IMR-90 (cell line): ENCODE results near the gene TCF12. TPM values are rescaled to one million over a fixed set of nuclear protein-coding genes. Genes with fewer than 3 reads are reported as not detected.

Experiments
- ATAC-seq: fragments of 200-7000 bp; cut with Tn5 transposase; 2 replicates; pipeline ENCODE4 v1.9.1; 2020; ENCODE audit warnings: low read depth, mild to moderate bottlenecking, moderate library complexity
- BruUV-seq: library from RNA; stranded (reverse); fragments of 400-500 nt; replicated peaks from 2 replicates; lab custom pipeline; 2021; lab: Mats Ljungman, UMichigan
- CTCF ChIA-PET: fragments of 300-600 bp; formaldehyde crosslinking; extraction: SDS; loops from one replicate; lab custom pipeline; 2021; ENCODE audit warnings: antibody characterized with exemption; lab: Yijun Ruan, JAX
- POLR2A ChIA-PET: fragments of 300-600 bp; sonication (Branson Sonifier 250); formaldehyde crosslinking; loops from one replicate; lab custom pipeline; 2022; ENCODE audit warnings: antibody characterized with exemption; ENCODE audit not compliant: unreplicated experiment; lab: Charles Lee
- DNase-seq: peaks from one replicate; pipeline ENCODE4 v3.0.0; 2013
- H2AFZ ChIP-seq: replicated peaks from 2 replicates; pipeline ENCODE3; 2013; ENCODE audit warnings: low read length, mild to moderate bottlenecking; ENCODE audit not compliant: poor library complexity
- H2AK5ac ChIP-seq: 2 replicates; pipeline ENCODE4 v1.6.1; 2013; ENCODE audit warnings: low read depth, low read length, inconsistent platforms
- H2AK9ac ChIP-seq: replicated peaks from 2 replicates; pipeline ENCODE3; 2013; ENCODE audit warnings: mild to moderate bottlenecking, low read depth, low read length, moderate library complexity; ENCODE audit not compliant: poor library complexity
- H2BK120ac ChIP-seq: 2 replicates; pipeline ENCODE4 v1.6.1; 2013; ENCODE audit warnings: low read depth, low read length, inconsistent platforms
- H2BK15ac ChIP-seq: 3 replicates; pipeline ENCODE4 v1.6.1; 2013; ENCODE audit warnings: low read depth, low read length, inconsistent platforms
- H2BK20ac ChIP-seq: 2 replicates; pipeline ENCODE4 v1.6.1; 2013; ENCODE audit warnings: low read depth, mild to moderate bottlenecking, inconsistent platforms, low read length, moderate library complexity
- H2BK5ac ChIP-seq: 2 replicates; pipeline ENCODE4 v1.6.1; 2013; ENCODE audit warnings: mild to moderate bottlenecking, low read depth, low read length, inconsistent platforms; ENCODE audit not compliant: poor library complexity, severe bottlenecking
- H3K14ac ChIP-seq: replicated peaks from 2 replicates; pipeline ENCODE4 v1.6.1; 2013; ENCODE audit warnings: low read depth, low read length, inconsistent platforms
- H3K18ac ChIP-seq: 2 replicates; pipeline ENCODE4 v1.6.1; 2013; ENCODE audit warnings: low read depth, low read length, control low read depth
- H3K23ac ChIP-seq: 2 replicates; pipeline ENCODE4 v1.6.1; 2013; ENCODE audit warnings: low read depth, low read length, inconsistent platforms
- H3K27ac ChIP-seq: 2 replicates; pipeline ENCODE4 v1.5.1; 2013; ENCODE audit warnings: mild to moderate bottlenecking, control low read depth, low read length; ENCODE audit not compliant: insufficient read depth
- H3K27me3 ChIP-seq: 2 replicates; pipeline ENCODE4 v1.6.1; 2013; ENCODE audit warnings: low read length; ENCODE audit not compliant: control insufficient read depth, insufficient read depth
- H3K36me3 ChIP-seq: 2 replicates; pipeline ENCODE4 v1.6.1; 2013; ENCODE audit warnings: low read length, mixed read lengths; ENCODE audit not compliant: control insufficient read depth, insufficient read depth
- H3K4ac ChIP-seq: 2 replicates; pipeline ENCODE4 v1.6.1; 2013; ENCODE audit warnings: low read depth, low read length, inconsistent platforms
- H3K4me1 ChIP-seq: 2 replicates; pipeline ENCODE4 v1.6.1; 2013; ENCODE audit warnings: low read length, mixed read lengths; ENCODE audit not compliant: control insufficient read depth, insufficient read depth
- H3K4me2 ChIP-seq: 2 replicates; pipeline ENCODE4 v1.6.1; 2013; ENCODE audit warnings: low read depth, mild to moderate bottlenecking, control low read depth, low read length, moderate library complexity
- H3K4me3 ChIP-seq: 2 replicates; pipeline ENCODE4 v1.5.1; 2013; ENCODE audit warnings: low read depth, mild to moderate bottlenecking, control low read depth, low read length, moderate library complexity; ENCODE audit not compliant: insufficient read depth
- H3K56ac ChIP-seq: 2 replicates; pipeline ENCODE4 v1.6.1; 2013; ENCODE audit warnings: low read length, inconsistent platforms; ENCODE audit not compliant: insufficient read depth; ENCODE audit errors: extremely low read depth
- H3K79me1 ChIP-seq, 2 experiments: 2 replicates each; pipeline ENCODE4 v1.6.1; 2013; ENCODE audit warnings: low read length in 2 of 2, inconsistent platforms in 1 of 2, low read depth in 1 of 2
- H3K9ac ChIP-seq: 2 replicates; pipeline ENCODE4 v1.6.1; 2013; ENCODE audit warnings: low read depth, low read length, control low read depth
- H3K9me1 ChIP-seq: 2 replicates; pipeline ENCODE4 v1.6.1; 2013; ENCODE audit warnings: low read length, inconsistent platforms; ENCODE audit not compliant: insufficient read depth
- H3K9me3 ChIP-seq: 2 replicates; pipeline ENCODE4 v1.6.1; 2013; ENCODE audit warnings: low read length; ENCODE audit not compliant: control insufficient read depth, insufficient read depth
- H4K20me1 ChIP-seq: 2 replicates; pipeline ENCODE4 v1.6.1; 2013; ENCODE audit warnings: low read length, inconsistent platforms; ENCODE audit not compliant: insufficient read depth
- H4K5ac ChIP-seq: 2 replicates; pipeline ENCODE4 v1.6.1; 2013; ENCODE audit warnings: mild to moderate bottlenecking, low read depth, low read length, control low read depth
- H4K8ac ChIP-seq, 2 experiments: 2 replicates each; pipeline ENCODE4 v1.6.1; 2013; ENCODE audit warnings: low read depth in 2 of 2, low read length in 2 of 2, control low read depth in 1 of 2, inconsistent platforms in 1 of 2
- H4K91ac ChIP-seq: 2 replicates; pipeline ENCODE4 v1.6.1; 2013; ENCODE audit warnings: low read depth, low read length, inconsistent platforms; ENCODE audit not compliant: insufficient read depth
- BHLHE40 ChIP-seq: fragments of 150-350 bp; IDR thresholded peaks from 2 replicates; pipeline ENCODE4 v1.6.1; 2016; ENCODE audit warnings: mild to moderate bottlenecking, low read depth, low read length
- CHD1 ChIP-seq: IDR thresholded peaks from 2 replicates; pipeline ENCODE4 v1.6.1; 2012; ENCODE audit warnings: low read depth, low read length, improper control_type of control experiment
- FOS ChIP-seq: fragments of 150-350 bp; IDR thresholded peaks from 2 replicates; pipeline ENCODE4 v1.6.1; 2016; ENCODE audit warnings: low read depth, low read length
- MAFK ChIP-seq: IDR thresholded peaks from 2 replicates; pipeline ENCODE4 v1.6.1; 2012; ENCODE audit warnings: low read depth, low read length, improper control_type of control experiment
- MAZ ChIP-seq: IDR thresholded peaks from 2 replicates; pipeline ENCODE4 v1.6.1; 2012; ENCODE audit warnings: low read depth, mild to moderate bottlenecking, low read length, improper control_type of control experiment, moderate library complexity, borderline replicate concordance
- MXI1 ChIP-seq: IDR thresholded peaks from 2 replicates; pipeline ENCODE4 v1.6.1; 2012; ENCODE audit warnings: low read depth, mild to moderate bottlenecking, low read length, moderate library complexity, borderline replicate concordance
- NFE2L2 ChIP-seq: fragments of 150-350 bp; IDR thresholded peaks from 2 replicates; pipeline ENCODE4 v1.6.1; 2016; ENCODE audit warnings: low read depth, mild to moderate bottlenecking, low read length
- POLR2A ChIP-seq: IDR thresholded peaks from 2 replicates; pipeline ENCODE4 v1.6.1; 2012; ENCODE audit warnings: mild to moderate bottlenecking, low read depth, low read length
- RAD21 ChIP-seq: IDR thresholded peaks from 2 replicates; pipeline ENCODE4 v1.6.1; 2012; ENCODE audit warnings: low read length, improper control_type of control experiment
- RCOR1 ChIP-seq: IDR thresholded peaks from 2 replicates; pipeline ENCODE4 v1.6.1; 2012; ENCODE audit warnings: mild to moderate bottlenecking, low read length, improper control_type of control experiment; ENCODE audit not compliant: insufficient replicate concordance
- RFX5 ChIP-seq: IDR thresholded peaks from 2 replicates; pipeline ENCODE4 v1.8.0; 2012; ENCODE audit warnings: low read depth, mild to moderate bottlenecking, low read length, moderate library complexity
- SMC3 ChIP-seq: fragments of 150-350 bp; IDR thresholded peaks from 2 replicates; pipeline ENCODE4 v1.6.1; 2016; ENCODE audit warnings: low read depth, mild to moderate bottlenecking, antibody characterized with exemption, low read length, moderate library complexity
- WGBS, 2 experiments: methylation state at CpG; one replicate each; pipeline versions ENCODE4 v1.1.5 to v1.1.7; 2013; ENCODE audit warnings: missing lambda C conversion rate in 2 of 2; ENCODE audit not compliant: insufficient read length in 1 of 2; ENCODE audit errors: extremely low coverage in 2 of 2; 5-methylcytosine and 5-hydroxymethylcytosine counted together
- dilution Hi-C: fragments of 300-500 bp; cut with HindIII; formaldehyde crosslinking; loops from one replicate; pipeline ENCODE4 v1.14.3; 2018; ENCODE audit warnings: low sequenced_read_pairs; ENCODE audit not compliant: unreplicated experiment
- in situ Hi-C: fragments of 300-500 bp; cut with MboI; formaldehyde crosslinking; loops from 3 replicates; pipeline ENCODE4 v1.14.3; 2019; ENCODE audit warnings: low sequenced_read_pairs, inconsistent platforms, mixed read lengths
- intact Hi-C: fragments of 100-400 bp; cut with micrococcal nuclease; formaldehyde crosslinking; loops from 2 replicates; pipeline ENCODE4 v1.10.0; 2022
- polyA plus RNA-seq, 3 experiments: library from polyadenylated mRNA; depleted of rRNA; stranded (reverse); fragments of >200 nt; gene quantifications; 2 replicates each; pipeline ENCODE4 v1.2.3, GENCODE V29; 2012; ENCODE audit warnings: low replicate concordance in 1 of 3
- total RNA-seq: library from RNA; depleted of rRNA; stranded (reverse); fragments of >200 nt; gene quantifications from 2 replicates; pipeline ENCODE4 v1.2.3, GENCODE V29; 2012
- TF ChIP-seq, protein P1 (sequence below): conservative IDR thresholded peaks from 2 replicates; pipeline ENCODE4 v1.5.1; 2012; ENCODE audit warnings: mild to moderate bottlenecking, low read depth, low read length, improper control_type of control experiment
- TF ChIP-seq, protein P2 (sequence below): fragments of 150-350 bp; IDR thresholded peaks from 2 replicates; pipeline ENCODE4 v1.6.1; 2017; ENCODE audit warnings: mild to moderate bottlenecking, antibody characterized with exemption, low read length, low read depth
- TF ChIP-seq, protein P3 (sequence below): fragments of 150-350 bp; IDR thresholded peaks from 2 replicates; pipeline ENCODE4 v1.6.1; 2016; ENCODE audit warnings: low read depth, mild to moderate bottlenecking, low read length, moderate library complexity, borderline replicate concordance

TCF12 gene
- total and polyA plus RNA-seq, 2 of the 4 experiments (the other 2 are of a cell fraction), result 79.4 to 160 TPM

DNA sequence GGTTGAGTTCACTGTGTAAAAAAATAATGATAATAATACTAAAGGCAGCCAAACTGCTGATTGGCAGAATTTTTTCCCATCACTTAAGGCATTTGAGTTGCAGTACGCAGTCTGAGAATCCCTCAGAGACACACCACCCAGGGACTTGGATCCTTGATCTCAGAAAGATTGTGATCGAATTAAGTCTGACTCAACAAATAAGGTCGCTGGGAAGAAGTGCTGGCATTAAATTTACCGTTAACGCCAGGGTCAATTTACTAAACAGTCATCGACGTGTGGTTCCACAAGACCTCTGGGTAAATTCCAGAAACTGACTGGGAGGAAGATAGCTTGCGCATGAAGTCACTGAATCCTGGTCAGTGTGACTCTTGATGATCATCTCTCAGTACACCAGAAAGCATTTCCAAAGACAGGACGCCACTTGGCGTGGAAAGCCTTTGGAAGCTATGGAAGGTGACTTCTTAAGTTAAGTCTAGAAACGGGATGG lies 409.6 kb downstream of the TCF12 start:
- in situ Hi-C loops (no loop called here), dilution Hi-C loops (loop anchor here (25.0 kb wide), 1 partner anchor 209 kb away; no protein-coding TSS in a partner anchor), intact Hi-C loops (loop anchor here (5.0 kb wide), 2 partner anchors 106 to 176 kb away; no protein-coding TSS in a partner anchor)
- H3K18ac ChIP-seq, result peak overlapping the region; percentile 31; the same call in 1 of the 2 replicates
- H4K91ac ChIP-seq, result peak overlapping the region; percentile 75
- peaks cover 10% of the 10 kb centered on the region for H3K9me1 ChIP-seq
- H3K14ac ChIP-seq, result peak overlapping the region; percentile 61
- H2BK120ac ChIP-seq, result peak overlapping the region; percentile 83
- peak; percentile 88 for ATAC-seq
- peak overlapping the region; percentile 88 for H2BK5ac ChIP-seq
- H3K79me1 ChIP-seq, result no peaks in the 10 kb centered on the region
- H3K56ac ChIP-seq, result peak overlapping the region; percentile 72
- H2BK20ac ChIP-seq, result peak overlapping the region; percentile 74
- H3K4me2 ChIP-seq, result peak overlapping the region; percentile 72; the same call in 1 of the 2 replicates
- peak overlapping the region; percentile 12 for H2AK9ac ChIP-seq
- H4K20me1 ChIP-seq, result no peaks in the 10 kb centered on the region
- no TSS peak for BruUV-seq
- H3K23ac ChIP-seq, result peak overlapping the region; percentile 53; the same call in 1 of the 2 replicates
- peak; percentile 99 for DNase-seq
- POLR2A ChIA-PET, result no interaction called here
- CTCF ChIA-PET, result interaction anchor here (0.9 to 1.3 kb wide), 2 partner anchors 39 to 204 kb away, joined by 3 read pairs; no protein-coding TSS in a partner anchor
- no peaks in the 10 kb centered on the region for H3K9me3 ChIP-seq
- H4K5ac ChIP-seq, result 0 out of 2 replicates have a peak overlapping the region, but pooled peaks have one; percentile 35
- H3K4ac ChIP-seq, result peak overlapping the region; percentile 74
- peak overlapping the region; percentile 46; the same call in 2 of the 3 replicates for H2BK15ac ChIP-seq
- no peaks in the 10 kb centered on the region for H3K36me3 ChIP-seq
- no peak overlapping the region for H2AK5ac ChIP-seq
- H4K8ac ChIP-seq, result peak overlapping the region; percentile 12 to 65; a peak in 2 of 4 replicates
- no peak overlapping the region for H3K9ac ChIP-seq
- H3K4me3 ChIP-seq, result no peak overlapping the region; the same call in 1 of the 2 replicates
- peak overlapping the region; percentile 67 for H2AFZ ChIP-seq
- H3K4me1 ChIP-seq, result peaks cover 4% of the 10 kb centered on the region
- H3K27ac ChIP-seq, result peak overlapping the region; percentile 38
- no peaks in the 10 kb centered on the region for H3K27me3 ChIP-seq
- WGBS, 2 experiments, result 4% methylated on average over 5 of the region's 11 CpGs; no CpG with 5 or more reads in 1 of the 2 experiments
- TF ChIP-seq MXI1, result no peak
- no peak for TF ChIP-seq RAD21
- TF ChIP-seq, protein P1, sequence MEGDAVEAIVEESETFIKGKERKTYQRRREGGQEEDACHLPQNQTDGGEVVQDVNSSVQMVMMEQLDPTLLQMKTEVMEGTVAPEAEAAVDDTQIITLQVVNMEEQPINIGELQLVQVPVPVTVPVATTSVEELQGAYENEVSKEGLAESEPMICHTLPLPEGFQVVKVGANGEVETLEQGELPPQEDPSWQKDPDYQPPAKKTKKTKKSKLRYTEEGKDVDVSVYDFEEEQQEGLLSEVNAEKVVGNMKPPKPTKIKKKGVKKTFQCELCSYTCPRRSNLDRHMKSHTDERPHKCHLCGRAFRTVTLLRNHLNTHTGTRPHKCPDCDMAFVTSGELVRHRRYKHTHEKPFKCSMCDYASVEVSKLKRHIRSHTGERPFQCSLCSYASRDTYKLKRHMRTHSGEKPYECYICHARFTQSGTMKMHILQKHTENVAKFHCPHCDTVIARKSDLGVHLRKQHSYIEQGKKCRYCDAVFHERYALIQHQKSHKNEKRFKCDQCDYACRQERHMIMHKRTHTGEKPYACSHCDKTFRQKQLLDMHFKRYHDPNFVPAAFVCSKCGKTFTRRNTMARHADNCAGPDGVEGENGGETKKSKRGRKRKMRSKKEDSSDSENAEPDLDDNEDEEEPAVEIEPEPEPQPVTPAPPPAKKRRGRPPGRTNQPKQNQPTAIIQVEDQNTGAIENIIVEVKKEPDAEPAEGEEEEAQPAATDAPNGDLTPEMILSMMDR, result no peak
- TF ChIP-seq POLR2A, result peak; percentile 23; the same call in 1 of the 2 replicates
- TF ChIP-seq, protein P2, sequence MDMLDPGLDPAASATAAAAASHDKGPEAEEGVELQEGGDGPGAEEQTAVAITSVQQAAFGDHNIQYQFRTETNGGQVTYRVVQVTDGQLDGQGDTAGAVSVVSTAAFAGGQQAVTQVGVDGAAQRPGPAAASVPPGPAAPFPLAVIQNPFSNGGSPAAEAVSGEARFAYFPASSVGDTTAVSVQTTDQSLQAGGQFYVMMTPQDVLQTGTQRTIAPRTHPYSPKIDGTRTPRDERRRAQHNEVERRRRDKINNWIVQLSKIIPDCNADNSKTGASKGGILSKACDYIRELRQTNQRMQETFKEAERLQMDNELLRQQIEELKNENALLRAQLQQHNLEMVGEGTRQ, result no peak
- TF ChIP-seq RCOR1, result no peak
- TF ChIP-seq NFE2L2, result peak; percentile 29; the same call in 1 of the 2 replicates
- no peak for TF ChIP-seq SMC3
- TF ChIP-seq, protein P3, sequence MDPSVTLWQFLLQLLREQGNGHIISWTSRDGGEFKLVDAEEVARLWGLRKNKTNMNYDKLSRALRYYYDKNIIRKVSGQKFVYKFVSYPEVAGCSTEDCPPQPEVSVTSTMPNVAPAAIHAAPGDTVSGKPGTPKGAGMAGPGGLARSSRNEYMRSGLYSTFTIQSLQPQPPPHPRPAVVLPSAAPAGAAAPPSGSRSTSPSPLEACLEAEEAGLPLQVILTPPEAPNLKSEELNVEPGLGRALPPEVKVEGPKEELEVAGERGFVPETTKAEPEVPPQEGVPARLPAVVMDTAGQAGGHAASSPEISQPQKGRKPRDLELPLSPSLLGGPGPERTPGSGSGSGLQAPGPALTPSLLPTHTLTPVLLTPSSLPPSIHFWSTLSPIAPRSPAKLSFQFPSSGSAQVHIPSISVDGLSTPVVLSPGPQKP, result no peak
- TF ChIP-seq FOS, result peak; percentile 78
- TF ChIP-seq RFX5, result no peak
- peak; percentile 86 for TF ChIP-seq MAFK
- TF ChIP-seq BHLHE40, result peak; percentile 44
- TF ChIP-seq MAZ, result no peak
- no peak for TF ChIP-seq CHD1
